Neural cell (in vitro differentiated cells): Measurements from ENCODE around the gene SLAMF7.

Experiments used
- POLR2AphosphoS5 ChIP-seq: IDR thresholded peaks from 2 replicates; pipeline ENCODE4 v1.6.1; 2012
- TAF1 ChIP-seq: IDR thresholded peaks from 2 replicates; pipeline ENCODE4 v1.6.1; 2012; ENCODE audit warnings: low read depth
- TF ChIP-seq, protein P1 (sequence below): fragments of 450-650 bp; IDR thresholded peaks from 2 replicates; pipeline ENCODE4 v1.5.1; 2014; ENCODE audit warnings: antibody characterized with exemption, mild to moderate bottlenecking, moderate library complexity; ENCODE audit not compliant: poor library complexity, severe bottlenecking
- TF ChIP-seq, protein P2 (sequence below): IDR thresholded peaks from 2 replicates; pipeline ENCODE4 v1.6.1; 2012; ENCODE audit warnings: borderline replicate concordance

DNA sequence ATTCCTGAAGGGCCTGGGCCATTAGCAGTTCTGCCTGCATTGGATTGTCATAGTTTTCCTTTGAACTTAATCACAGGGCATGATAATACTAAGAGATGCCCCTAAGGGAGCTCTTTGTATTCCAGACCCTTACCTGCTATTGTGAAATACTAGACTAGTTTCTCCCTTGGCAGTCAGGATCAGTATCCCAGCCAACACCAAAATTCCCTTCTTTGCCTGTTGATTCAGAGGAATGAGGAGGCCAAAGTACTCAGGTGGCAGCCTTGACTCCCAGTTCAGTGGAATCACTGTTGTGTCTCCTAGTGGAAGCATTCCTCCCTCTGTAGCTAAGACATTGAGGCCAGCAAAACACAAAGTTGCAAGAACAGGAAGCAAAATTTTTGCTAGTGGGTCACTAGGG, 20.7 kb downstream of the SLAMF7 start:
- TF ChIP-seq POLR2AphosphoS5, result no peak
- TF ChIP-seq TAF1, result no peak
- TF ChIP-seq, protein P1, sequence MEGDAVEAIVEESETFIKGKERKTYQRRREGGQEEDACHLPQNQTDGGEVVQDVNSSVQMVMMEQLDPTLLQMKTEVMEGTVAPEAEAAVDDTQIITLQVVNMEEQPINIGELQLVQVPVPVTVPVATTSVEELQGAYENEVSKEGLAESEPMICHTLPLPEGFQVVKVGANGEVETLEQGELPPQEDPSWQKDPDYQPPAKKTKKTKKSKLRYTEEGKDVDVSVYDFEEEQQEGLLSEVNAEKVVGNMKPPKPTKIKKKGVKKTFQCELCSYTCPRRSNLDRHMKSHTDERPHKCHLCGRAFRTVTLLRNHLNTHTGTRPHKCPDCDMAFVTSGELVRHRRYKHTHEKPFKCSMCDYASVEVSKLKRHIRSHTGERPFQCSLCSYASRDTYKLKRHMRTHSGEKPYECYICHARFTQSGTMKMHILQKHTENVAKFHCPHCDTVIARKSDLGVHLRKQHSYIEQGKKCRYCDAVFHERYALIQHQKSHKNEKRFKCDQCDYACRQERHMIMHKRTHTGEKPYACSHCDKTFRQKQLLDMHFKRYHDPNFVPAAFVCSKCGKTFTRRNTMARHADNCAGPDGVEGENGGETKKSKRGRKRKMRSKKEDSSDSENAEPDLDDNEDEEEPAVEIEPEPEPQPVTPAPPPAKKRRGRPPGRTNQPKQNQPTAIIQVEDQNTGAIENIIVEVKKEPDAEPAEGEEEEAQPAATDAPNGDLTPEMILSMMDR, result no peak
- TF ChIP-seq, protein P2, sequence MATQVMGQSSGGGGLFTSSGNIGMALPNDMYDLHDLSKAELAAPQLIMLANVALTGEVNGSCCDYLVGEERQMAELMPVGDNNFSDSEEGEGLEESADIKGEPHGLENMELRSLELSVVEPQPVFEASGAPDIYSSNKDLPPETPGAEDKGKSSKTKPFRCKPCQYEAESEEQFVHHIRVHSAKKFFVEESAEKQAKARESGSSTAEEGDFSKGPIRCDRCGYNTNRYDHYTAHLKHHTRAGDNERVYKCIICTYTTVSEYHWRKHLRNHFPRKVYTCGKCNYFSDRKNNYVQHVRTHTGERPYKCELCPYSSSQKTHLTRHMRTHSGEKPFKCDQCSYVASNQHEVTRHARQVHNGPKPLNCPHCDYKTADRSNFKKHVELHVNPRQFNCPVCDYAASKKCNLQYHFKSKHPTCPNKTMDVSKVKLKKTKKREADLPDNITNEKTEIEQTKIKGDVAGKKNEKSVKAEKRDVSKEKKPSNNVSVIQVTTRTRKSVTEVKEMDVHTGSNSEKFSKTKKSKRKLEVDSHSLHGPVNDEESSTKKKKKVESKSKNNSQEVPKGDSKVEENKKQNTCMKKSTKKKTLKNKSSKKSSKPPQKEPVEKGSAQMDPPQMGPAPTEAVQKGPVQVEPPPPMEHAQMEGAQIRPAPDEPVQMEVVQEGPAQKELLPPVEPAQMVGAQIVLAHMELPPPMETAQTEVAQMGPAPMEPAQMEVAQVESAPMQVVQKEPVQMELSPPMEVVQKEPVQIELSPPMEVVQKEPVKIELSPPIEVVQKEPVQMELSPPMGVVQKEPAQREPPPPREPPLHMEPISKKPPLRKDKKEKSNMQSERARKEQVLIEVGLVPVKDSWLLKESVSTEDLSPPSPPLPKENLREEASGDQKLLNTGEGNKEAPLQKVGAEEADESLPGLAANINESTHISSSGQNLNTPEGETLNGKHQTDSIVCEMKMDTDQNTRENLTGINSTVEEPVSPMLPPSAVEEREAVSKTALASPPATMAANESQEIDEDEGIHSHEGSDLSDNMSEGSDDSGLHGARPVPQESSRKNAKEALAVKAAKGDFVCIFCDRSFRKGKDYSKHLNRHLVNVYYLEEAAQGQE, result no peak
